CD4-positive, alpha-beta memory T cell (primary cell): Measurements from ENCODE around the gene FOXN3. TPM values are rescaled to one million over a fixed set of nuclear protein-coding genes. Genes with fewer than 3 reads are reported as not detected.
A peak's percentile ranks its signal among the peaks of the same experiment; 100 is the strongest.

ENCODE experiments used
- CTCF ChIA-PET: fragments of 350-600 bp; sonication (Branson Sonifier 250); formaldehyde crosslinking; loops from one replicate; lab custom pipeline; 2021; ENCODE audit warnings: inconsistent platforms; ENCODE audit not compliant: partially characterized antibody; lab: Charles Lee
- POLR2A ChIA-PET: fragments of 350-600 bp; sonication (Branson Sonifier 250); formaldehyde crosslinking; loops from one replicate; lab custom pipeline; 2021; ENCODE audit not compliant: partially characterized antibody; lab: Charles Lee
- DNase-seq, 5 donors: peaks; one replicate each; pipeline versions ENCODE4 v3.0.0 to v3.0.0-alpha.2; 2020 to 2022; ENCODE audit warnings: mixed read lengths in 1 of 5
- H3K27ac ChIP-seq: one replicate; pipeline ENCODE4 v1.7.0; 2013; ENCODE audit warnings: low read depth, low read length
- H3K27me3 ChIP-seq: 2 replicates; pipeline ENCODE4 v1.7.0; 2013; ENCODE audit warnings: mild to moderate bottlenecking, low read length, moderate library complexity; ENCODE audit not compliant: insufficient read depth
- H3K36me3 ChIP-seq: 2 replicates; pipeline ENCODE4 v1.7.0; 2013; ENCODE audit warnings: mild to moderate bottlenecking, low read length, moderate library complexity; ENCODE audit not compliant: insufficient read depth
- H3K4me1 ChIP-seq: 2 replicates; pipeline ENCODE4 v1.7.0; 2013; ENCODE audit warnings: mild to moderate bottlenecking, low read length, moderate library complexity; ENCODE audit not compliant: insufficient read depth
- H3K4me3 ChIP-seq, 2 donors: one replicate each; pipeline ENCODE4 v1.7.0; 2013; ENCODE audit warnings: low read length in 2 of 2, mild to moderate bottlenecking in 1 of 2
- H3K9me3 ChIP-seq, 2 donors: one replicate each; pipeline ENCODE4 v1.7.0; 2013; ENCODE audit warnings: low read length in 2 of 2, control low read depth in 1 of 2; ENCODE audit not compliant: control insufficient read depth in 1 of 2
- H3K27ac Mint-ChIP-seq, 7 donors: one replicate each; pipeline ENCODE4 v1.8.0; 2020 to 2021; ENCODE audit warnings: mixed read lengths in 7 of 7, mild to moderate bottlenecking in 6 of 7, inconsistent platforms in 3 of 7, moderate library complexity in 3 of 7
- H3K27me3 Mint-ChIP-seq, 2 donors: one replicate each; pipeline ENCODE4 v1.8.0; 2020 to 2021; ENCODE audit warnings: mixed read lengths in 2 of 2
- H3K36me3 Mint-ChIP-seq, 2 donors: one replicate each; pipeline ENCODE4 v1.8.0; 2020 to 2021; ENCODE audit warnings: mixed read lengths in 2 of 2, inconsistent platforms in 1 of 2, mild to moderate bottlenecking in 1 of 2
- H3K4me1 Mint-ChIP-seq, 4 donors: one replicate each; pipeline ENCODE4 v1.8.0; 2020 to 2021; ENCODE audit warnings: mixed read lengths in 4 of 4, mild to moderate bottlenecking in 1 of 4
- H3K4me3 Mint-ChIP-seq, 8 donors: one replicate each; pipeline ENCODE4 v1.8.0; 2020 to 2021; ENCODE audit warnings: mixed read lengths in 8 of 8, mild to moderate bottlenecking in 7 of 8, moderate library complexity in 6 of 8, inconsistent platforms in 3 of 8
- H3K9me3 Mint-ChIP-seq, 8 donors: one replicate each; pipeline ENCODE4 v1.8.0; 2020 to 2021; ENCODE audit warnings: mixed read lengths in 8 of 8, mild to moderate bottlenecking in 5 of 8, inconsistent platforms in 3 of 8, moderate library complexity in 1 of 8
- intact Hi-C: fragments of 100-400 bp; cut with micrococcal nuclease; formaldehyde crosslinking; loops from one replicate; pipeline ENCODE4 v1.15.1; 2023
- polyA plus RNA-seq, 2 donors: library from polyadenylated mRNA; unstranded; fragments of 300-500 nt; fragmentation: Illumina TruSeq; gene quantifications; one replicate each; pipeline ENCODE4 v1.2.3, GENCODE V29; 2021
- total RNA-seq, 2 experiments: library from RNA; stranded (reverse); gene quantifications; one replicate each; pipeline ENCODE4 v1.2.3, GENCODE V29; 2021

FOXN3 gene
- total and polyA plus RNA-seq, 4 experiments from 2014 or later: 92.6 to 111 (median 106) TPM

GRCh38 chr14:89188492-89188891, 228.5 kb downstream of the FOXN3 start:
- H3K36me3 Mint-ChIP-seq: peaks cover 22 to 27% of the 10 kb centered on the region in 2 donors
- intact Hi-C loops: no loop called here
- H3K9me3 ChIP-seq: no peaks in the 10 kb centered on the region
- ChIA-PET CTCF (interaction anchor here (4.8 kb wide), 1 partner anchor 11 kb away, joined by 28 read pairs; no protein-coding TSS in a partner anchor), POLR2A (no interaction called here)
- no peaks in the 10 kb centered on the region for H3K27me3 Mint-ChIP-seq
- no peak overlapping the region for H3K27ac Mint-ChIP-seq
- H3K27me3 ChIP-seq: no peaks in the 10 kb centered on the region
- H3K4me3 Mint-ChIP-seq: no peak overlapping the region
- no peak overlapping the region for H3K27ac ChIP-seq
- peaks cover 11% of the 10 kb centered on the region for H3K36me3 ChIP-seq
- H3K4me1 ChIP-seq: no peaks in the 10 kb centered on the region
- no peak overlapping the region for H3K4me3 ChIP-seq
- peaks cover 3 to 5% (median 4%) of the 10 kb centered on the region in 4 donors for H3K4me1 Mint-ChIP-seq
- no peak for DNase-seq
- no peaks in the 10 kb centered on the region for H3K9me3 Mint-ChIP-seq

GRCh38 chr14:89187501-89187900, 229.5 kb downstream of the FOXN3 start:
- H3K36me3 ChIP-seq: peaks cover 11% of the 10 kb centered on the region
- no peaks in the 10 kb centered on the region for H3K27me3 Mint-ChIP-seq
- H3K9me3 ChIP-seq: no peaks in the 10 kb centered on the region
- intact Hi-C loops: no loop called here
- peaks cover 3 to 8% (median 5%) of the 10 kb centered on the region in 4 donors for H3K4me1 Mint-ChIP-seq
- DNase-seq: no peak
- H3K4me1 ChIP-seq: no peaks in the 10 kb centered on the region
- ChIA-PET POLR2A (no interaction called here), CTCF (interaction anchor here (4.8 kb wide), 1 partner anchor 10 kb away, joined by 28 read pairs; no protein-coding TSS in a partner anchor)
- H3K27ac ChIP-seq: no peak overlapping the region
- no peaks in the 10 kb centered on the region for H3K27me3 ChIP-seq
- H3K9me3 Mint-ChIP-seq: no peaks in the 10 kb centered on the region
- peaks cover 26 to 30% of the 10 kb centered on the region in 2 donors for H3K36me3 Mint-ChIP-seq
- H3K4me3 Mint-ChIP-seq: no peak overlapping the region
- peak overlapping the region in 1 of 7 donors; percentile 55 for H3K27ac Mint-ChIP-seq
- no peak overlapping the region for H3K4me3 ChIP-seq

- H3K9me3 Mint-ChIP-seq: no peaks in the 10 kb centered on the region
- H3K27me3 Mint-ChIP-seq: no peaks in the 10 kb centered on the region
- POLR2A ChIA-PET: no interaction called here
- CTCF ChIA-PET: interaction anchor here (4.8 kb wide), 1 partner anchor 9 kb away, joined by 28 read pairs; no protein-coding TSS in a partner anchor
- H3K27ac Mint-ChIP-seq: peak overlapping the region in 2 of 7 donors; percentile 31 to 66
- H3K9me3 ChIP-seq: no peaks in the 10 kb centered on the region
- no peaks in the 10 kb centered on the region for H3K27me3 ChIP-seq
- DNase-seq: no peak
- intact Hi-C loops: no loop called here
- peaks cover 26 to 30% of the 10 kb centered on the region in 2 donors for H3K36me3 Mint-ChIP-seq
- no peak overlapping the region for H3K27ac ChIP-seq
- no peak overlapping the region for H3K4me3 ChIP-seq
- H3K4me1 Mint-ChIP-seq: peaks cover 3 to 8% (median 5%) of the 10 kb centered on the region in 4 donors
- no peaks in the 10 kb centered on the region for H3K4me1 ChIP-seq
- H3K4me3 Mint-ChIP-seq: no peak overlapping the region
- peaks cover 11% of the 10 kb centered on the region for H3K36me3 ChIP-seq
Observed at GRCh38 chr14:89186856-89187376, 230.1 kb downstream of the FOXN3 start.

GRCh38 chr14:89185919-89186855, 230.8 kb downstream of the FOXN3 start:
- ChIA-PET CTCF (interaction anchor here (4.8 kb wide), 1 partner anchor 9 kb away, joined by 28 read pairs; no protein-coding TSS in a partner anchor), POLR2A (no interaction called here)
- no peaks in the 10 kb centered on the region for H3K9me3 Mint-ChIP-seq
- Histone ChIP-seq H3K27ac (no peak overlapping the region), H3K4me1 (no peaks in the 10 kb centered on the region), H3K4me3 (no peak overlapping the region), H3K27me3 (no peaks in the 10 kb centered on the region), H3K36me3 (peaks cover 11% of the 10 kb centered on the region), H3K9me3 (no peaks in the 10 kb centered on the region)
- intact Hi-C loops: no loop called here
- H3K36me3 Mint-ChIP-seq: peaks cover 26 to 31% of the 10 kb centered on the region in 2 donors
- H3K4me1 Mint-ChIP-seq: peaks cover 3 to 13% (median 9%) of the 10 kb centered on the region in 4 donors
- no peak for DNase-seq
- peak overlapping the region in 3 of 7 donors; percentile 8 to 31 (median 12) for H3K27ac Mint-ChIP-seq
- no peaks in the 10 kb centered on the region for H3K27me3 Mint-ChIP-seq
- no peak overlapping the region for H3K4me3 Mint-ChIP-seq

- POLR2A ChIA-PET: no interaction called here
- Histone ChIP-seq H3K4me3 (no peak overlapping the region), H3K36me3 (peaks cover 11% of the 10 kb centered on the region), H3K9me3 (no peaks in the 10 kb centered on the region), H3K4me1 (no peaks in the 10 kb centered on the region), H3K27ac (no peak overlapping the region), H3K27me3 (no peaks in the 10 kb centered on the region)
- Mint-ChIP-seq H3K27ac (peak overlapping the region in 3 of 7 donors; percentile 10 to 37 (median 25)), H3K27me3 (no peaks in the 10 kb centered on the region), H3K9me3 (no peaks in the 10 kb centered on the region), H3K4me3 (no peak overlapping the region), H3K36me3 (peaks cover 22 to 33% of the 10 kb centered on the region in 2 donors), H3K4me1 (peaks cover 3 to 18% (median 9%) of the 10 kb centered on the region in 4 donors)
- CTCF ChIA-PET: interaction anchor here (0.7 kb wide), 1 partner anchor 230 kb away, joined by 3 read pairs; no protein-coding TSS in a partner anchor
- intact Hi-C loops: no loop called here
- no peak for DNase-seq
Observed at GRCh38 chr14:89184952-89185351, 232.1 kb downstream of the FOXN3 start.

- H3K27ac Mint-ChIP-seq: no peak overlapping the region
- CTCF ChIA-PET: no interaction called here
- DNase-seq: no peak
- H3K4me3 Mint-ChIP-seq: no peak overlapping the region
- intact Hi-C loops: no loop called here
- no peaks in the 10 kb centered on the region for H3K9me3 ChIP-seq
- H3K36me3 ChIP-seq: peaks cover 4% of the 10 kb centered on the region
- H3K4me3 ChIP-seq: no peak overlapping the region
- H3K4me1 Mint-ChIP-seq: peaks cover 11 to 32% (median 25%) of the 10 kb centered on the region in 4 donors
- H3K36me3 Mint-ChIP-seq: peaks cover 19 to 46% of the 10 kb centered on the region in 2 donors
- no peaks in the 10 kb centered on the region for H3K27me3 Mint-ChIP-seq
- POLR2A ChIA-PET: no interaction called here
- H3K27ac ChIP-seq: no peak overlapping the region
- H3K4me1 ChIP-seq: peaks cover 5% of the 10 kb centered on the region
- H3K27me3 ChIP-seq: no peaks in the 10 kb centered on the region
- no peaks in the 10 kb centered on the region for H3K9me3 Mint-ChIP-seq
Observed at GRCh38 chr14:89182326-89182725, 234.7 kb downstream of the FOXN3 start.

- Mint-ChIP-seq H3K4me1 (peaks cover 11 to 33% (median 25%) of the 10 kb centered on the region in 4 donors), H3K4me3 (no peak overlapping the region), H3K27ac (peak overlapping the region in 1 of 7 donors; percentile 18), H3K27me3 (no peaks in the 10 kb centered on the region), H3K9me3 (no peaks in the 10 kb centered on the region), H3K36me3 (peaks cover 15 to 48% of the 10 kb centered on the region in 2 donors)
- H3K36me3 ChIP-seq: peaks cover 7% of the 10 kb centered on the region
- intact Hi-C loops: no loop called here
- no peaks in the 10 kb centered on the region for H3K9me3 ChIP-seq
- H3K4me3 ChIP-seq: no peak overlapping the region
- H3K4me1 ChIP-seq: peaks cover 5% of the 10 kb centered on the region
- no peak for DNase-seq
- ChIA-PET CTCF (interaction anchor here (1.9 kb wide), 1 partner anchor 733 kb away, joined by 5 read pairs; no protein-coding TSS in a partner anchor), POLR2A (no interaction called here)
- no peaks in the 10 kb centered on the region for H3K27me3 ChIP-seq
- H3K27ac ChIP-seq: no peak overlapping the region
Observed at GRCh38 chr14:89180546-89180945, 236.5 kb downstream of the FOXN3 start.
